Tibial nerve (tissue), 4 donors: Measurements from ENCODE around the gene AKAP5. TPM values are rescaled to one million over a fixed set of nuclear protein-coding genes. Genes with fewer than 3 reads are reported as not detected.

Source experiments
- DNase-seq, 2 donors: peaks; one replicate each; pipeline ENCODE4 v3.0.0-alpha.2; 2019; ENCODE audit warnings: low spot score in 2 of 2
- H3K27ac ChIP-seq, 4 donors: fragments of 200-600 bp; sonication (generic) in 3 of 4; one replicate each; pipeline ENCODE4 v1.5.1; 2017 to 2019; ENCODE audit warnings: mild to moderate bottlenecking in 1 of 4
- H3K27me3 ChIP-seq, 2 donors: fragments of 200-600 bp; sonication (generic) in 1 of 2; one replicate each; pipeline versions ENCODE4 v1.5.1 to v1.6.0; 2017 to 2019
- H3K36me3 ChIP-seq, 3 donors: fragments of 200-600 bp; sonication (generic); one replicate each; pipeline ENCODE4 v1.5.1; 2018 to 2019
- H3K4me1 ChIP-seq, 4 donors: fragments of 200-600 bp; sonication (generic) in 3 of 4; one replicate each; pipeline ENCODE4 v1.5.1; 2017 to 2019
- H3K4me3 ChIP-seq, 4 donors: fragments of 200-600 bp; sonication (generic) in 3 of 4; one replicate each; pipeline ENCODE4 v1.5.1; 2017 to 2019; ENCODE audit warnings: mild to moderate bottlenecking in 1 of 4, moderate library complexity in 1 of 4
- H3K9me3 ChIP-seq, 4 donors: fragments of 200-600 bp; sonication (generic) in 3 of 4; one replicate each; pipeline ENCODE4 v1.5.1; 2017 to 2019
- EP300 ChIP-seq, 2 donors: sonication (generic); formaldehyde crosslinking; IDR thresholded peaks; one replicate each; pipeline ENCODE4 v1.6.1; 2017; ENCODE audit warnings: antibody characterized with exemption in 2 of 2, mild to moderate bottlenecking in 1 of 2
- POLR2A ChIP-seq, 2 donors: fragments of 450-650 bp; IDR thresholded peaks; one replicate each; pipeline ENCODE4 v1.6.1; 2017; ENCODE audit warnings: antibody characterized with exemption in 2 of 2, mild to moderate bottlenecking in 2 of 2, moderate library complexity in 2 of 2
- WGBS, 2 donors: methylation state at CpG; one replicate each; pipeline ENCODE4 v1.1.5; 2018; 5-methylcytosine and 5-hydroxymethylcytosine counted together
- total RNA-seq, 4 donors: library from RNA; depleted of rRNA; stranded (reverse); fragments of >200 nt; gene quantifications; one replicate each; pipeline ENCODE4 v1.1.0, GENCODE V29; 2016
- TF ChIP-seq, protein P1 (sequence below), 5 experiments: fragments of 200-600 bp in 3 of 5; fragments of 450-650 bp in 2 of 5; sonication (generic) in 3 of 5; IDR thresholded peaks; one replicate each; pipeline ENCODE4 v1.5.1; 2016 to 2019; ENCODE audit warnings: antibody characterized with exemption in 5 of 5, mild to moderate bottlenecking in 3 of 5, moderate library complexity in 2 of 5

AKAP5 gene, protein sequence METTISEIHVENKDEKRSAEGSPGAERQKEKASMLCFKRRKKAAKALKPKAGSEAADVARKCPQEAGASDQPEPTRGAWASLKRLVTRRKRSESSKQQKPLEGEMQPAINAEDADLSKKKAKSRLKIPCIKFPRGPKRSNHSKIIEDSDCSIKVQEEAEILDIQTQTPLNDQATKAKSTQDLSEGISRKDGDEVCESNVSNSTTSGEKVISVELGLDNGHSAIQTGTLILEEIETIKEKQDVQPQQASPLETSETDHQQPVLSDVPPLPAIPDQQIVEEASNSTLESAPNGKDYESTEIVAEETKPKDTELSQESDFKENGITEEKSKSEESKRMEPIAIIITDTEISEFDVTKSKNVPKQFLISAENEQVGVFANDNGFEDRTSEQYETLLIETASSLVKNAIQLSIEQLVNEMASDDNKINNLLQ
- under 1 TPM; 0.22 to 0.90 (median 0.50) TPM for total RNA-seq

DNA sequence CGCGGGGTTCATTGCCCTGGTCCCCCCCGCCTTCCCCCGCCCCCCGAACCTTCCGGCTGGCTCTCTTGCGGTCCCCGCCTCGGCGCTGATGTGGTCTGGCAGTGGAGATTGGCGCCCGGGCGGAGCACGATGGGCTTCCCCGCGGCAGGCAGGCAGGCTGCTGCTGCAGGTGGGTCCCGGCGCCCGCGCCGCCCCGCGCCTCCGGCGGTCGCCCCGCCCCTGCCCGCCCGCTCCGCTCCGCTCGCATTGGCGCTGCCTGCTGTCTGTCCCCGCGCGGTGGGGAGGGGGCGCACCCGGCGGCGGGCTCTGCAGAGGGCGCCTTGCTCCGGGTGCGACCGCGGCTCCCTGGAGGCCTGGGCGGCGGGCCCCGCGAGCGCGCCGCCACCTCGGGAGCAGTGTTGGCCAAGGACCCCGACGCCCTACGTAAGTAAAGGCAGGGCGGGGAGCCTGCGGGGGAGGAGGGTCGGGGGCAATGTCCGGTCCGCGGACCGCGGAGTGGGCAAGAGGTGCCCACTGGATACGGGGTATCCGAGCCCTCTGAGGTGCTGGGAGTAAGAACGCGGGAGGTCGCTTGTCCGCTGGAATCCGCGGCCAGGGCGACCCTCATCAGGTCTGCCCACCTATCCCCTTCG is at the start of gene AKAP5:
Gene AKAP5, plus strand, starts transcription at position 309 of the 632 bp plus-strand sequence. CDS start 2,896 bp downstream, outside the sequence.
- H3K9me3 ChIP-seq, result no peaks in the 10 kb centered on the region
- 0% methylated on average over 16 to 51 of the region's 74 CpGs for WGBS, 2 donors
- TF ChIP-seq, protein P1, sequence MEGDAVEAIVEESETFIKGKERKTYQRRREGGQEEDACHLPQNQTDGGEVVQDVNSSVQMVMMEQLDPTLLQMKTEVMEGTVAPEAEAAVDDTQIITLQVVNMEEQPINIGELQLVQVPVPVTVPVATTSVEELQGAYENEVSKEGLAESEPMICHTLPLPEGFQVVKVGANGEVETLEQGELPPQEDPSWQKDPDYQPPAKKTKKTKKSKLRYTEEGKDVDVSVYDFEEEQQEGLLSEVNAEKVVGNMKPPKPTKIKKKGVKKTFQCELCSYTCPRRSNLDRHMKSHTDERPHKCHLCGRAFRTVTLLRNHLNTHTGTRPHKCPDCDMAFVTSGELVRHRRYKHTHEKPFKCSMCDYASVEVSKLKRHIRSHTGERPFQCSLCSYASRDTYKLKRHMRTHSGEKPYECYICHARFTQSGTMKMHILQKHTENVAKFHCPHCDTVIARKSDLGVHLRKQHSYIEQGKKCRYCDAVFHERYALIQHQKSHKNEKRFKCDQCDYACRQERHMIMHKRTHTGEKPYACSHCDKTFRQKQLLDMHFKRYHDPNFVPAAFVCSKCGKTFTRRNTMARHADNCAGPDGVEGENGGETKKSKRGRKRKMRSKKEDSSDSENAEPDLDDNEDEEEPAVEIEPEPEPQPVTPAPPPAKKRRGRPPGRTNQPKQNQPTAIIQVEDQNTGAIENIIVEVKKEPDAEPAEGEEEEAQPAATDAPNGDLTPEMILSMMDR (IDR thresholded peaks at IDR 0.05), result peak in 1 of 5 experiments; percentile 19
- no peak for TF ChIP-seq EP300 (IDR thresholded peaks at IDR 0.05)
- peak in 1 of 2 donors; percentile 9 for DNase-seq
- peaks cover 0 to 19% (median 0%) of the 10 kb centered on the region in 3 donors for H3K36me3 ChIP-seq
- peaks cover 0 to 15% (median 0%) of the 10 kb centered on the region in 4 donors for H3K4me1 ChIP-seq
- H3K27ac ChIP-seq, result peak within 1 kb of the TSS in 2 of 4 donors; percentile 64 to 69
- H3K4me3 ChIP-seq, result peak within 1 kb of the TSS; percentile 45 to 90 (median 66)
- no peaks in the 10 kb centered on the region for H3K27me3 ChIP-seq

DNA sequence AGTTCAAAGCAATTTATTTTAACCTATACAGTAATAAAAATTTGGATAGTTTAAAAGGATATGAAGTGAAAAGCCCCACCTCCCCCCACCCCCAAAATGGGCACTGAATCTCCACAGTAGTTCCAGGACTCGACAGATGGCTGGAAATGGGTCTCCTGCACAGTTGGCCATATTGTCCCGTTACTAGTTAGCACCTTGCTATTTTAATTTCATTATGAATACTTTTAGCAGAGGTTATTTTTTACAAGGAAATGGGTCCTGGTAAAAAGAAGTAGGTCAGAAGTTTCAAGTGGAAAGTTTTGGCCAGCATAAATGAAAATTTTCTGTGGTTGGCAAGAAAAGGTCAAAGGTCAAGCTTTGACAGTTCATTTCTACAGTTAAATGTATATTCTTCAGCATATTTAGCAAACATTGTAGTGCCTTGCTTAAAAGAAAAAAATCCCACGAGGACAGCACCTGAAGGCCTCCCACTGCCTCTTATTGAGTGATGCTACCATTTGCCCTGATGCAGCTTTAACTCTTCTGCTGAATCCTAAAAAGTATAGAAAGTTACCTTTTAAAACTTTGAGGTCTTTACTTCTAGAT is 48.9 kb upstream of the AKAP5 start:
- TF ChIP-seq EP300 (IDR thresholded peaks at IDR 0.05), result no peak
- TF ChIP-seq POLR2A (IDR thresholded peaks at IDR 0.05), result no peak
- TF ChIP-seq, protein P1 (IDR thresholded peaks at IDR 0.05), result no peak
- no peak overlapping the region for H3K27ac ChIP-seq
- no peaks in the 10 kb centered on the region for H3K4me1 ChIP-seq
- DNase-seq, result no peak
- no peaks in the 10 kb centered on the region for H3K9me3 ChIP-seq
- peaks cover 0 to 97% (median 0%) of the 10 kb centered on the region in 3 donors for H3K36me3 ChIP-seq
- no peak overlapping the region for H3K4me3 ChIP-seq
- 87% methylated on average over 3 of the region's 3 CpGs for WGBS, 2 donors
- H3K27me3 ChIP-seq, result no peaks in the 10 kb centered on the region

DNA sequence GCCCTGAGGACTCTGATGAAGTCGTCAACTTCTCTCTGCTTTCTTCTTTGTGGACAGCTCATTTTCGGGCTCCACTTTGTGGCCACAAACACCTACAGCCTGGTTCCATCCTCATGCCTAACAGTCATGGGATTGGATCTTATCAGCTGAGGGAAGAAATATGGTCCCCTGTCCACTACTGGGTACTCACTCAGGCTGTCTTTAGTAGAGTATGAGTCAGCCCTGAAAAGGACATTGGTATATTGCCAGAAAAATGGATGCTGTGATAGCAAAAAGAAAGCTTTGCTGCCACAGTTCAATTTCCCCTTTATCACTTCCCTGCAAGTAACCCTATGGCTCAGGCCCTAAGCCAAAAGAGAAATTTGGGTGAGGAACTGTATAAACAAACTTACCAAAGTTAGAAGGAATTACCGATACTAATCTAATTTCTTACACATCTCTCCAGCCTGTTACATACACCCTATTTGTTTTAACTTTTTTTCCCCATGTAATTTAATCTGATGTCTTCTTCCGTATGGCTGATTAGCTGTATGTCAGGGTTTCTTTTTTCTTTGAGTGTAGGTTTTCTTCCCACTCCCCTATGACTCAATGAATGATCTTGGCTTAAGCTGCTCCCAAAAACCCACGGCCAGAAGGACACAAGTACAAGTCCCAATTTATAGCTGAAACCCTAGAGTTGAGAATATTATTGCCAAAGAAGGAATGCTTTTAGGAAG is 48.1 kb upstream of the AKAP5 start:
- TF ChIP-seq, protein P1 (IDR thresholded peaks at IDR 0.05), result no peak
- Histone ChIP-seq H3K36me3 (peaks cover 0 to 98% (median 0%) of the 10 kb centered on the region in 3 donors), H3K27me3 (no peaks in the 10 kb centered on the region), H3K4me3 (no peak overlapping the region), H3K4me1 (no peaks in the 10 kb centered on the region), H3K27ac (no peak overlapping the region), H3K9me3 (no peaks in the 10 kb centered on the region)
- DNase-seq, result no peak
- WGBS, 2 donors, result 71 to 75% methylated on average over 5 of the region's 5 CpGs

DNA sequence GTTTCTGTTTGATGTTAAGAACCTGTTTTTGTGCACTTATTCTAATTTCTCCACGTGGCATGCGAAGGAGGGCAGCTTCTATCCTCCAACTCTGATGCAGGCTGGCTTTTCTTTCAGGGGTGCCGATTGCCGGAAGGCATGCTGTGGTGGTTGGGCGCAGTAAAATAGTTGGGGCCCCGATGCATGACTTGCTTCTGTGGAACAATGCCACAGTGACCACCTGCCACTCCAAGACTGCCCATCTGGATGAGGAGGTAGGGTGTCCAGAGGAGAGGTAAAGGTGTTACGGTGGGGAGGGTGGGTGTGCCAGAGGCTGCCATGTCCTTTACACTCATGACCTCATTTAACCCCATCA is 47.6 kb upstream of the AKAP5 start:
- Histone ChIP-seq H3K9me3 (no peaks in the 10 kb centered on the region), H3K4me1 (no peaks in the 10 kb centered on the region), H3K36me3 (peaks cover 0 to 98% (median 0%) of the 10 kb centered on the region in 3 donors), H3K27ac (no peak overlapping the region), H3K27me3 (no peaks in the 10 kb centered on the region), H3K4me3 (no peak overlapping the region)
- DNase-seq, result no peak
- TF ChIP-seq, protein P1 (IDR thresholded peaks at IDR 0.05), result no peak
- TF ChIP-seq POLR2A (IDR thresholded peaks at IDR 0.05), result no peak
- no peak for TF ChIP-seq EP300 (IDR thresholded peaks at IDR 0.05)
- 97 to 98% methylated on average over 7 of the region's 7 CpGs for WGBS, 2 donors
